HG03045 (cell line): ENCODE data around the gene TMEM127.
"Not testable (repeated sequence)": the region's sequence is repeated elsewhere in the genome, so short reads cannot be mapped to it uniquely, and the experiment has no call there.

Source experiments
- ATAC-seq: cut with Tn5 transposase; IDR thresholded peaks from one replicate; pipeline ENCODE4 v1.9.1; 2021; ENCODE audit warnings: mild to moderate bottlenecking, moderate library complexity; ENCODE audit not compliant: unreplicated experiment

TMEM127 gene

GRCh38 chr2:96241900-96242611 is 23.7 kb downstream of the TMEM127 start:
- ATAC-seq: peak; percentile 61

DNA sequence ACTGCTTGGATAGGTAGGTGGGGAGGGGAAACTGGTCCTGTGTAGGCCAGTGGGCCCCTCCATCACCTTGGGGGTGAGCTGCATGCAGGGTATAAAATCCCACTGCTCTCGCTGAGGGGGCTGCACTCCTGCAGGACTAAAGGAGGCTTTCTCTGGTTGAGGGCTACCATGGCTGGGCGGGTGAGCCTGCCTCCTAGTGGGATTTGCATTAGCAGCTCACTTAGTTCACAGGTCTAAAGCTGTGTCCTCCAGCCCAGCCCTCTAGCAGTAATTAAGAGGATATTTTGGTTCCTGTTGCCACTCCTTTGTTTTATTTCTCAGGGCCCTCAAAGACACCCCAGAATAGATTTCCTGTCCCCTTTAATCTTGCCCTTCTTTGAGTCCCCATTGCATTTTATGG is 24.6 kb downstream of the TMEM127 start:
- no peak for ATAC-seq

DNA sequence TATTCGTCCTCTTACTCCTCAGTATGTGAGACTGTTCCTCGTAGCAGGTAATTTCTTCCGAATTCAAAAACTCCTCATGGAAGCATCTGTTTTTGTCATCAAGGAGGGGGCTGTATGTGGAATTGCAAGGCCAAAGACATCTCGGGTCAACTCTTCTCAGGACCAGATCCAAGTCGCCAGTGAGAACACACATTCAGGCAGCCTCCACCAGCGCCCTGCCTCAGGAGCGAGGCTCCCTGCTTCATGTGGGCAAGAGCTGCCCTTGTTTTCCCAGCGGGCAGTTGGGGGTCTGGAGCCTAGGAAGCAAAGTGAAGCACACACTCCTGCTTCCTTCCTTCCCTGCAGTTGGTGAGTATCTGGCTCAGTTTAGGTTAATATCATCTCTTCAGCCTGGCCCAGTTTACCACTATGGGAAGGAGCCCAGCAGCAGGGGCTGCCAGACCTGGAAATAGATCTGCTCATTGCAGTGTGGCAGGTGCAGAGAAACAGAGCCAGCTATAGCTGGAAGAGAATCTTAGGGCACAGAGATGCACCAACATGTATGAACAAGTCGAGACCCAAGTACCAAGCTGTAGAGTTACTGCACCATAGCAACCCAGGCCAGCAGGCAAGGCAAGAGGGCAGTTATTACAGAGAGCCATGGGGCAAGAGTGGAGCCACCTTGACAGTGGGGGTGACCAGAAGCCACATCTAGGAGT is 25.3 kb downstream of the TMEM127 start:
- no peak for ATAC-seq

- no peak for ATAC-seq
These were observed 26.0 kb downstream of the TMEM127 start for GRCh38 chr2:96239745-96240264.

- ATAC-seq: no peak
These were observed 26.7 kb downstream of the TMEM127 start for GRCh38 chr2:96239091-96239490.

- no peak for ATAC-seq
These were observed 27.5 kb downstream of the TMEM127 start for GRCh38 chr2:96238266-96238665.

- ATAC-seq: no peak
These were observed 28.9 kb downstream of the TMEM127 start for GRCh38 chr2:96236882-96237281.

- peak; percentile 81 for ATAC-seq
These were observed 31.9 kb downstream of the TMEM127 start for GRCh38 chr2:96233880-96234316.

DNA sequence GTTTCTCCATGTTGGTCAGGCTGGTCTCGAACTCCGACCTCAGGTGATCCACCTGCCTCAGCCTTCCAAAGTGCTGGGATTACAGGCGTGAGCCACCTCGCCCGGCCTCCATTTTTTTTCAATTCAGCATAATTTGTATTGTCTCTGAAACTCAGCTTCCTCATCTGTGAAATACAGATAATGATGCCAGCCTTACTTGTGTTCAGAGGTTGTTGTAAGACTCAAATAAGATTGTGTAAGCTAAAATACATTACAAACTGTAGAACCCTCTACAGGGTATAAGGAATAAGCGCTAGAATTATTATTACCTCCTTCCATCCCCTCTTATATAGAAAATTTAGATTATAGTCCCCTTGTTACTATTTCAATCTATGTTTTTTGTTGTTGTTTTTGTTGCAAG is 32.4 kb downstream of the TMEM127 start:
- no peak for ATAC-seq

GRCh38 chr2:96231316-96231715 is 34.5 kb downstream of the TMEM127 start:
- ATAC-seq: no peak

DNA sequence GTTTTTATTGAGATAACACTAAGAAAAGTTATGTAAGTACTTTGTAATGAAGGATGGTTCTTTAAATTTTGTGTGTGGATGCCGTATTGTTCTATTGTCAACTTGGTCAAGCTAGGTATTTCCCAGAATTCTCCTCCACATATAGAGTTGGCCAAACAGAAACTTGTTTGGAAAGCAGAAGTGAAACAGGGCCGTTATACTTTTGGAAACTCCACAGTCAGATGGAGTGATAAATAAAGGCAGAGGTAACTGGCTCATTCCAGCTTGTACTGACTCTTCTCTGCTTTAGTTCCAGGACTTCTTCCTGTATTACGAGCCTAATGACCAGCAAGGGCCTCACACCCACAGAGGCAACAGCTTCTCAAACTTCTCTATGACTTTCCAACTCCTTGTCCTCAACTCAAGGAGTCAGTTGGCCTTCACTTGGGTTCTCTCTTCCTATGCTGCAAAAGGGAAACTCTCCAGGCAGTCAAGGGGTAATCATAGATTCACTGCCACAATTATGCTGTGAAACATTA is 40.7 kb downstream of the TMEM127 start:
- peak; percentile 57 for ATAC-seq

GRCh38 chr2:96221106-96221505 is 44.7 kb downstream of the TMEM127 start:
- not testable (repeated sequence) for ATAC-seq

DNA sequence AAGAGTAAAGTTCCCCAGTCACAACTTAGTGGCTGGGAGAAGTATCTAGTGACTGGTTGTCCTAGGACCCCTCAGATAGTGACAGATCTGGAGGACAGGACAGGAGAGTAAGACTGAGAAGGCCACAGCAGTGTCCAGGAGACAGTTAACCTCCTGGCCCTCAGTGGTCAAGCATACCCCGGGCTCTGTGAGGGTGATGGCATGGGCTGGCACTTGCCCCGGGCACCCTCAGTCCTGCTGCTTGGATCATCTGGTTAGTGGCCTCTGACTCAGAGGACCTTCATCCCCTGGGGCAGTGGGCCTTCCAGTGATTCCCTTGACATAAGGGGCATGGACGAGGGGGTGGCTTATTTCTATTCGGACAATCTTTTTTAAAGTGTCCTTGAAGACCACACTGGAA is 45.8 kb downstream of the TMEM127 start:
- not testable (repeated sequence) for ATAC-seq

GRCh38 chr2:96218508-96219131 is 47.2 kb downstream of the TMEM127 start:
- ATAC-seq: no peak

DNA sequence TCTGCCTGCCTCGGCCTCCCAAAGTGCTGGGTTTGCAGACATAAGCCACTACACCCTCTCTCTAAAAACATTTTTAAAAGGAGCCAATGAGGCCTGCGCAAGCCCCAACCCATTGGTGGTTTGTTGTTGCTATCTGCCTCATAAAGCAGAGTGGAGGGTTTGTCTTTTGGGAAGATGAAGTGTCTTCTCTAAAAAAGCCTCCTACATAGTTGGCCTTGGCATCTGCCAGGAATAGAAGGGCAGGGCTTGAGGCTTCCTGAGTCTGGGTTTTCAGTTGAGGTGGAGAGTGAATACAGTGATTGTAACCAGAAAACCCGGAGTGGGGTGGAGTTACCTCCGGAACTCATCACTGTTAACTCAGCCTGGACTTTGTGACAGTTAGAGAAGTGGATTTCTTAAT is 51.2 kb downstream of the TMEM127 start:
- no peak for ATAC-seq

GRCh38 chr2:96213379-96213778 is 52.4 kb downstream of the TMEM127 start:
- no peak for ATAC-seq

DNA sequence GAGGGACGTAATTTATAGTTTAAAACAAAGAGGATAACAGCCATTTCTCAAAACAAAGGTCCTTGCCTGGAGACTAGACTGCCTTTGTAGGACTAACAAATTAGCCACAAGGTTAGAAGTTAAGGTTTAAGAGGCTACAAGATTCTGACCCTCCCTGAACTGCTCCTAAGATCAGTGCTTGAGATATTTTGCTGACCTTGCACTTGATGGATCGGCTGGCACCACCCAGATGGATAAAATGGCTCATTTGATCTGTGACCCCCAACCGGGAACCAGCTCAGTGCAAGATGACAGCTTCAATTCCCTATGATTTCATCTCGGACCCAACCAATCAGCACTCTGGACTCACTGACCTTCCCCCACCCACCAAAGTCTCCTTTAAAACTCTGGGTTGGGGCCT is 53.5 kb downstream of the TMEM127 start:
- no peak for ATAC-seq

GRCh38 chr2:96209729-96210085 is 56.1 kb downstream of the TMEM127 start:
- ATAC-seq: no peak

GRCh38 chr2:96209011-96209728 is 56.6 kb downstream of the TMEM127 start:
- ATAC-seq: no peak

DNA sequence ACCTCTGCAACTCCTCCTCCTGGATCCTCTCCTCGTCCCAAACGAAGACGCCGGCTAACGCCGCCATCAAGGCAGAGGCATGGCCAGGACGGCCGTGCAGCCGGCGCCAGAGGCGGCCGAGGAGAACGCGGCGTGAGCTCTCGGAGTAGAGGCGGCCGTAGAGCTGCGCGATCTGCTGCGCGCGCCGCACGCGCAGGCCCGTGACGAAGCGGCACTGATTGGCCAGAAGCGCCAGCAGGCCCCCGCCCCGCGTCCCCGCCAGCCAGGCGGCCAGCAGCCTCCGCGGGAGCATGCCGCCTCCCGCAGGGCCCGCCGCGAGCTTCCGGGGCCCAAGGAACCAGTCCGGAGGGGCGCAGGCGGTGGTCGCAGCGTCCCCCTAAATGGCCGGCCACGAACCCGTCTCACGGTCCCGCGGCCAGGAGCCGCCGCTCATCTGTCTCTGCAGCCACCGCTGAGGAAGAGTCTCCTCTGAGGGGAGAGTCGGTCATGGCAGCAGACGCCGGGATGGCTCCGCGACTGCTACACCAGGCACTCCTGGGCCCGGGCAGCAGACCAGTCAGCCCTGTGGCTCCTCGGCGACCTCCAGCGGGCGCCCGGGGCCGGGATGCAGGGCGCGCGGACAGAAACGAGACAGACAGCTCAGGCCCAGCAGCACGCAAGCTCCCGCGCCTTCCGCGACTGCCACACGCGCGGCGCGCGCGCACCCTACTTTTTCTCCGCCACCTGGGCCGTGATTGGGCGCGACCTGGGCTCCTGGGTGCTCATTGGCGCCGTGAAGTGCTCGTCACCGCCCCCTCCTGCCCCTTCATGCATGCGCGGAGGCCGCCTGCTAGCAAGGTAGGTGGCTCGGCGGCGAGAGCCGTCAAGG is 57.4 kb downstream of the TMEM127 start, which contains the start of gene STARD7:
Gene STARD7, minus strand, starts transcription at position 685 of the 868 bp plus-strand sequence. Its CDS starts 393 bp downstream, at position 292.
- peak; percentile 92 for ATAC-seq
